Stimulated activated CD8-positive, alpha-beta memory T cell treated with anti-CD3 and anti-CD28 coated beads, Interleukin-12 subunit alpha, Interleukin-12 subunit beta, amount 100 ng/mL, for 1 hour (primary cell): Measurements from ENCODE around the gene SSTR1.

Experiments used
- DNase-seq: peaks from one replicate; pipeline ENCODE4 v3.0.0-alpha.2; 2020; ENCODE audit warnings: low read depth

The SSTR1 gene

GRCh38 chr14:38243696-38244240 is 36.1 kb downstream of the SSTR1 start:
- DNase-seq: no peak

GRCh38 chr14:38248321-38249028 is 40.8 kb downstream of the SSTR1 start:
- no peak for DNase-seq

- no peak for DNase-seq
Observed at GRCh38 chr14:38250331-38250730, 42.6 kb downstream of the SSTR1 start.

- no peak for DNase-seq
Observed at GRCh38 chr14:38252066-38252710, 44.5 kb downstream of the SSTR1 start.

GRCh38 chr14:38253676-38254075 is 46.0 kb downstream of the SSTR1 start:
- DNase-seq: no peak

GRCh38 chr14:38254571-38255407 is 47.1 kb downstream of the SSTR1 start:
- no peak for DNase-seq

GRCh38 chr14:38255408-38255672 is 47.6 kb downstream of the SSTR1 start:
- DNase-seq: no peak

GRCh38 chr14:38255673-38256532 is 48.2 kb downstream of the SSTR1 start, which contains the start of gene CLEC14A:
TSS of gene CLEC14A (minus strand) at chr14:38256093. CDS start at chr14:38256022, 71 bp downstream.
- no peak for DNase-seq

- no peak for DNase-seq
Observed at GRCh38 chr14:38256533-38256840, 48.8 kb downstream of the SSTR1 start.

GRCh38 chr14:38257507-38257906 is 49.8 kb downstream of the SSTR1 start:
- no peak for DNase-seq

GRCh38 chr14:38261620-38262019 is 53.9 kb downstream of the SSTR1 start:
- no peak for DNase-seq
